GM12864 (cell line): Measurements from ENCODE around the gene TRAK1.

Experiments used
- DNase-seq: peaks from one replicate; pipeline ENCODE4 v3.0.0-alpha.2; 2011; ENCODE audit warnings: low read depth
- H3K4me3 ChIP-seq: 2 replicates; pipeline ENCODE4 v1.5.1; 2011; ENCODE audit warnings: mild to moderate bottlenecking, low read depth, low read length, control low read depth
- TF ChIP-seq, protein P1 (sequence below): IDR thresholded peaks from 2 replicates; pipeline ENCODE4 v1.5.1; 2011; ENCODE audit warnings: low read depth, mild to moderate bottlenecking, moderate library complexity, low read length, control low read depth, inconsistent platforms; ENCODE audit errors: missing control alignments

Gene TRAK1

DNA sequence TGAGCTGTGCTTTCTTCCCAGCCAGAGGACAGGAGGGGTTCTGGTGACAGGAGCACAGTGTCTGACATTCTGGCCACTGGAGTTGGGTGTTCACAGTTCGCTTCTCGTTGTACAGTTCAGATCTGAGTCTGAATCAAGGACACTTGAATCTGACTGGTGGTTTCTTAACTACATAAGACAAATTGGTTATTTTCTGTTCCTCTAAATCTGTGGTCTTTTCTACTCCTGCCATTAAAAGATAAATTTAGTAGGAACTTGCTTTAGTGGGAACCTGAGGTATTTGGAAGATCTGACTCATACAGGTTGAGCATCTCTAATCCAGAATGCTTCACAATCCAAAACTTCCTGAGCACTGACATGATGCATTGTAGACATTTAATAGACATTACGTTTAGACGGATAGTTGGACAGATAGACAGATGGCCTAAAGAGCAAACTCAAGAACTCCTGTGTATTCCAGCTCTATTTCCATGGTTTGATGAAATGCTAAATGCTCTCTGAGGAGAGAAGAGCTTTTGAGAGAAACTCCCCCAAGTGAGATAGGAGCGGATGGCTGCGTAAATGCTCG, 103.9 kb downstream of the TRAK1 start:
- TF ChIP-seq, protein P1, sequence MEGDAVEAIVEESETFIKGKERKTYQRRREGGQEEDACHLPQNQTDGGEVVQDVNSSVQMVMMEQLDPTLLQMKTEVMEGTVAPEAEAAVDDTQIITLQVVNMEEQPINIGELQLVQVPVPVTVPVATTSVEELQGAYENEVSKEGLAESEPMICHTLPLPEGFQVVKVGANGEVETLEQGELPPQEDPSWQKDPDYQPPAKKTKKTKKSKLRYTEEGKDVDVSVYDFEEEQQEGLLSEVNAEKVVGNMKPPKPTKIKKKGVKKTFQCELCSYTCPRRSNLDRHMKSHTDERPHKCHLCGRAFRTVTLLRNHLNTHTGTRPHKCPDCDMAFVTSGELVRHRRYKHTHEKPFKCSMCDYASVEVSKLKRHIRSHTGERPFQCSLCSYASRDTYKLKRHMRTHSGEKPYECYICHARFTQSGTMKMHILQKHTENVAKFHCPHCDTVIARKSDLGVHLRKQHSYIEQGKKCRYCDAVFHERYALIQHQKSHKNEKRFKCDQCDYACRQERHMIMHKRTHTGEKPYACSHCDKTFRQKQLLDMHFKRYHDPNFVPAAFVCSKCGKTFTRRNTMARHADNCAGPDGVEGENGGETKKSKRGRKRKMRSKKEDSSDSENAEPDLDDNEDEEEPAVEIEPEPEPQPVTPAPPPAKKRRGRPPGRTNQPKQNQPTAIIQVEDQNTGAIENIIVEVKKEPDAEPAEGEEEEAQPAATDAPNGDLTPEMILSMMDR, result no peak
- H3K4me3 ChIP-seq, result peak overlapping the region; percentile 33
- no peak for DNase-seq

DNA sequence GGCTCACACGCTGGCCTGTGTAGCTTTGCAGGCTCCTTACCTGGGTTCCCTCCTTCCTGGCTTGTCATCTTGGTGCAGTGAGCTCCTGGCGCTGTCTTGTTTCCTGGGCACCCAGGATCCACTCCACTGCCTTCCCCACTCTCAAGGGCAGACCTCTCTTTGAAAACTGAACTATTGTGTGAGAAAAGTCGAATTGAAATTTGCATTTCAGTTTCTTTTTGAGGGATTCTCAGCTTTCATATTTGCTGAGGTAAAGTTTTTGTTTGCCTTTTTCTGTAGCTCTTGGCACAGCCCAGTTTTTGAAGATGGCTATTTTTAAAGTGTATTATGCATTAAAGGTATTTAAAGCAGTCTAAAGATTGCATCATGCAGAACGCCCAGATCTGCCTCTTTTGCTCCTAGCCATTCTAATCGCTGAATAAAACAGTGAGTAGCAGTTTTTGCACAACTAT, 104.7 kb downstream of the TRAK1 start:
- TF ChIP-seq, protein P1, result no peak
- H3K4me3 ChIP-seq, result peak overlapping the region; percentile 33
- peak; percentile 76 for DNase-seq

DNA sequence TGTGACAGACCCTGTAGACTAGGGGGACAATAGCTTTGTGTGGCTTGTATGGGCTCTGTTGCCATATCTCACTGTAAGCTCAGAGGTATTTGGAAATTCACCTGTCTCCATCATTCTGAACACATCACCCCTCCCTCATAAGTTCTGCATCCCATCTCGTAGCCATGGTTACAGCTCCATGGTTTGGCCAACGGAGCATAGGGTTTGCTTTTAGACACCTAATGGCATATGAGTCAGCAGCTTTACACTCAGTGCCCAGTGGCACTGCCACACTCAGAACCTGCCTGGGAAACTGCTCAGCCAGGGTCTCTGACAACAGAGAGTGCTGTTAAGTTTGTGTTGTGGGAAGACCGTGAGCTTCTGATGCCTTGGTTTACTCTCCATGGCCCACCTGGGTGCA, 107.6 kb downstream of the TRAK1 start:
- TF ChIP-seq, protein P1, result no peak
- DNase-seq, result no peak
- no peak overlapping the region for H3K4me3 ChIP-seq

DNA sequence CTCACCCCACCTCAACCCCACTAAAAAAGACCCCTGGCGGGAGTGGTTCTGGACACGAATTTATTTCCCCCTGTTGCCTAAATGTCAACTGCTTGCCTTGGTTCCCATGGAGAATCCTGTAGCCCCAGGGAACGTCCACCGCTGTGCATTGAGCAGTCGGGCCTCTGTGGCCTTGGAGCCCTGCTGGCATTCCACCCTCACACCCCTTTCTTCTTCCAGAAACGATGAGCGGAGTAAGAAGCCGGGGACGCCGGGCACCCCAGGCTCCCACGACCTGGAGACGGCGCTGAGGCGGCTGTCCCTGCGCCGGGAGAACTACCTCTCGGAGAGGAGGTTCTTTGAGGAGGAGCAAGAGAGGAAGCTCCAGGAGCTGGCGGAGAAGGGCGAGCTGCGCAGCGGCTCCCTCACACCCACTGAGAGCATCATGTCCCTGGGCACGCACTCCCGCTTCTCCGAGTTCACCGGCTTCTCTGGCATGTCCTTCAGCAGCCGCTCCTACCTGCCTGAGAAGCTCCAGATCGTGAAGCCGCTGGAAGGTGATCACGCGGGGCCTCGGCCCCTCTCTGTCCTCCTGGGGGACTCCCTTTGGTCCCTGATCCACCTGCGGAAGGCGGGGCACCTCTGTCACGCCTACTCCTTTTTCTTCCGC, 111.2 kb downstream of the TRAK1 start:
- TF ChIP-seq, protein P1, result no peak
- no peak overlapping the region for H3K4me3 ChIP-seq
- no peak for DNase-seq

DNA sequence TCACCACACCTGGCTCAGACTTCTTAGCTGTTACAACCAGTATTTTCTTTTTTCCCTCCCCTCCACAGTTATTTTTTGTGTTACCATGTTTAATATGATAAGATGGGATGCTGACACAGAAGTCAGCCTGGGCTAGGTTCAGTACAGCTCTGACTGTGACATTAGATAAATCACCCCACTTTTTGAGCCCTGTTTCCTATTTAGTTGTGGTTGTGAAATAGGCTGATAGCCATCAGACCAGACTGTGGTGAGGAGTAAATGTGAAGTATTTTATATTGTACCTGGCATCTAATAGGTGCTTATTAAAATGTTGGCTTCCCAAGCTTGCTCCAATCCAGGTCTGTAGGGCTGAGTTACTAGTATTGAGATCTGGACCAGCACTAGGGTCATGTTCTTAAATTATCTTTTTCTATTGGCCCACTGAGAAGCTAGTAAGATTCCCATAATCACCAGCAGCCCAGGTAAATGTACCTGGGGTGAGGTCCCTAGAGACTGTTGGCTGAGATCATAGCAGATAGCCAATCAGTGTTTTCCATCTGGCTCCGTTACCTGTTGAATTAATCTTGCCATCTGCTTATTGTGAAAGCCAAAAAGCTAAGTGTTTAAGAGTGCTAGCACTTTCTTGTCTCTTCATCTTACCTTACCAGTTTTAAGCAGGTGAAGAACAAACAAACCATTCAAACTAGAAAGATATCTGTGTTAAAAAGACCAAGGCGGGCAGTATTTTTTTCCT, 113.9 kb downstream of the TRAK1 start:
- TF ChIP-seq, protein P1, result no peak
- no peak for DNase-seq
- no peak overlapping the region for H3K4me3 ChIP-seq

DNA sequence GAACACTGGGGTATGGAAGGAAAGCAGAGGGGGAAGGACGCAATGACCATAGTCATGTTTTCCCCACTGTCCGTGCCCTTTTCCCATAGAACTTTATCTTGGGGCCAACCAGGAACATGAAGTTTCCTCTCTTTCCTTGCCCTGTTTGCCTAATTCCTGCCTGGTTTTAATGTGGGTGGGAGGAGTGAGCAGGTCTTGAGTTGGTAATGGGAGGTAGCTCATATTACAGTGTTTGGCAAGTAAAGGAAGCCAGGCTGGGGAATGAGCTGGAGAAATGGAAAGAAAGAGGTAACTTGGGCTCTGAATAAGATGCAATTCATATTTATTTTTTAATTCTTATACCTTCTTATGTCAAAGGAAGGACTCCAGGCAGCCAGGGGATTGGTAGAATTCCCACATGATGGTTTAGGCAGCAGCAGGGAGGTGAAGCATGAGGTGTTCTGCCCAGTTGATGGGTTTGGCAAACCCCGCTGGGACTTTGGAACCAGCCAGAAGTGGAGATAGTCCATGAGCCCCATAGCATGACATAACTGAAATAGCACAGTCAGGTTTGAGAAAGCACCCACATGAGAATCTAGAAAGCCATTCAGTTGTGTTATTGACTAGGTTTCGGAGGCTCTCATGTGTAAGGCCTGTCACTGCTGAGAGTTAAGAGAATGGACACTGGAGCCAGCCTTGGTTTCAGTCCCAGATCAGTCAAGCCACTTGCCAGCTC, 114.8 kb downstream of the TRAK1 start:
- TF ChIP-seq, protein P1, result no peak
- DNase-seq, result peak; percentile 69
- H3K4me3 ChIP-seq, result no peak overlapping the region
